ENCODE results near the gene HS1BP3.

- TF ChIP-seq, protein P1, sequence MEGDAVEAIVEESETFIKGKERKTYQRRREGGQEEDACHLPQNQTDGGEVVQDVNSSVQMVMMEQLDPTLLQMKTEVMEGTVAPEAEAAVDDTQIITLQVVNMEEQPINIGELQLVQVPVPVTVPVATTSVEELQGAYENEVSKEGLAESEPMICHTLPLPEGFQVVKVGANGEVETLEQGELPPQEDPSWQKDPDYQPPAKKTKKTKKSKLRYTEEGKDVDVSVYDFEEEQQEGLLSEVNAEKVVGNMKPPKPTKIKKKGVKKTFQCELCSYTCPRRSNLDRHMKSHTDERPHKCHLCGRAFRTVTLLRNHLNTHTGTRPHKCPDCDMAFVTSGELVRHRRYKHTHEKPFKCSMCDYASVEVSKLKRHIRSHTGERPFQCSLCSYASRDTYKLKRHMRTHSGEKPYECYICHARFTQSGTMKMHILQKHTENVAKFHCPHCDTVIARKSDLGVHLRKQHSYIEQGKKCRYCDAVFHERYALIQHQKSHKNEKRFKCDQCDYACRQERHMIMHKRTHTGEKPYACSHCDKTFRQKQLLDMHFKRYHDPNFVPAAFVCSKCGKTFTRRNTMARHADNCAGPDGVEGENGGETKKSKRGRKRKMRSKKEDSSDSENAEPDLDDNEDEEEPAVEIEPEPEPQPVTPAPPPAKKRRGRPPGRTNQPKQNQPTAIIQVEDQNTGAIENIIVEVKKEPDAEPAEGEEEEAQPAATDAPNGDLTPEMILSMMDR (IDR thresholded peaks at IDR 0.05): no peak
- no peak for TF ChIP-seq POLR2A (IDR thresholded peaks at IDR 0.05)
- TF ChIP-seq POLR2AphosphoS5 (IDR thresholded peaks at IDR 0.05): no peak
- TF ChIP-seq EP300 (IDR thresholded peaks at IDR 0.05): no peak
These were observed 25.7 kb upstream of the HS1BP3 start for GRCh38 chr2:20676353-20677215.
